Suprapubic skin (tissue), 4 donors: ENCODE results near the gene APRT. TPM values are rescaled to one million over a fixed set of nuclear protein-coding genes. Genes with fewer than 3 reads are reported as not detected.
"Not testable (repeated sequence)": the region's sequence is repeated elsewhere in the genome, so short reads cannot be mapped to it uniquely, and the experiment has no call there.

Experiments used
- DNase-seq, 2 donors: peaks; one replicate each; pipeline ENCODE4 v3.0.0-alpha.2; 2019; ENCODE audit warnings: low spot score in 2 of 2
- H3K27ac ChIP-seq: fragments of 200-600 bp; sonication (generic); one replicate; pipeline ENCODE4 v1.5.1; 2019
- H3K27me3 ChIP-seq: fragments of 200-600 bp; sonication (generic); one replicate; pipeline ENCODE4 v1.5.1; 2019
- H3K36me3 ChIP-seq: fragments of 200-600 bp; sonication (generic); one replicate; pipeline ENCODE4 v1.5.1; 2019
- H3K4me1 ChIP-seq: fragments of 200-600 bp; sonication (generic); one replicate; pipeline ENCODE4 v1.5.1; 2019
- H3K4me3 ChIP-seq: fragments of 200-600 bp; sonication (generic); one replicate; pipeline ENCODE4 v1.5.1; 2019; ENCODE audit warnings: mild to moderate bottlenecking
- H3K9me3 ChIP-seq: fragments of 200-600 bp; sonication (generic); one replicate; pipeline ENCODE4 v1.5.1; 2019
- EP300 ChIP-seq: sonication (generic); formaldehyde crosslinking; IDR thresholded peaks from one replicate; pipeline ENCODE4 v1.6.1; 2017; ENCODE audit warnings: antibody characterized with exemption
- POLR2A ChIP-seq, 2 donors: fragments of 450-650 bp; IDR thresholded peaks; one replicate each; pipeline ENCODE4 v1.6.1; 2017; ENCODE audit warnings: antibody characterized with exemption in 2 of 2, mild to moderate bottlenecking in 2 of 2, moderate library complexity in 2 of 2
- POLR2AphosphoS5 ChIP-seq, 3 donors: sonication (generic); formaldehyde crosslinking; IDR thresholded peaks; one replicate each; pipeline ENCODE4 v1.6.1; 2017; ENCODE audit warnings: antibody characterized with exemption in 3 of 3
- WGBS: methylation state at CpG from one replicate; pipeline ENCODE4 v1.1.5; 2018; 5-methylcytosine and 5-hydroxymethylcytosine counted together
- total RNA-seq, 4 donors: library from RNA; depleted of rRNA; stranded (reverse); fragments of >200 nt; gene quantifications; one replicate each; pipeline ENCODE4 v1.1.0, GENCODE V29; 2016
- TF ChIP-seq, protein P1 (sequence below), 2 donors: fragments of 200-600 bp in 1 of 2; fragments of 450-650 bp in 1 of 2; sonication (generic) in 1 of 2; IDR thresholded peaks; one replicate each; pipeline ENCODE4 v1.5.1; 2016 to 2019; ENCODE audit warnings: antibody characterized with exemption in 2 of 2, mild to moderate bottlenecking in 1 of 2, moderate library complexity in 1 of 2

APRT gene
- total RNA-seq, 4 donors from 2014 or later, result 122 to 382 (median 250) TPM

DNA sequence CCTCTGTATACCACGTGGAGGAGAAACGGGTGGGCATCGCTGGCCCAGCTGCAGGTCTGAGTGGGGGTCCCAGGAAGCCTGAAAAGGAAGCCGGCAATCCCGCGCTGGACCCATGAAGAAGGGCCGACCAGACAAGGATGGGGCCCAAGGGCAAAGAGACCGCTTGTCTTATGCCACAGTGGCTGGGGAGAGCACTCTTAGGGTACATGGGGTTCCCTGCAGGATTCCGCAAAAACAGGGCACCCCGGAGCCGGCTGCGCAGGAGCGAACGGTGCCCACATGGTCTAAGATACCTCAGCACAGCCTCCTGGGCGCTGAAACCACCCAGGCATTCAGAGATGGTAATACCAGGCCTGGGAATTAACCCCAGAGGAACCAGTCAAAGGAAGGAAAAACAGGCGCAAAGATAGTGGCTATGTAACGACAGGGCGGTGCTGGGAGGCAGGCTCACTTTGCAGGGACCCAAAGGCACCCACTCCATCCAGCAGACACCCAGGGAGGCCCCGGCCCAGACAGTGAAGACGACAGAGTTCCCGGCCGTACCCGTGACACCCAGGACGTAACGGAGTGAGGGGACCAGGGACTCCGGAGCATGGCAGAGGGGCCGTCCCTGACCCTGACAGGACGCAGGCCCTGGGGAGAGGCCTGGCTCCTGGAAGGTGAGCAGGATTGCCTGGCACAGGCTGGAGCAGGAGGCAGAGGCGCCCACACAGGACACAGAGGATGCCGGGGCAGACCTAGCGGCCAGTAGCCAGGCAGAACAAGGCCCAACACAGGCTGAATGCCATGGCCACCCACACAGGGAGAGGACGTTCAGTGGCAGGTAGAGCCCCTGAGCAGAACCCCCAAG lies 37.0 kb downstream of the APRT start:
- Histone ChIP-seq H3K36me3 (peaks cover 3% of the 10 kb centered on the region), H3K4me3 (no peak overlapping the region), H3K27ac (no peak overlapping the region), H3K27me3 (no peaks in the 10 kb centered on the region), H3K4me1 (peaks cover 79% of the 10 kb centered on the region), H3K9me3 (no peaks in the 10 kb centered on the region)
- TF ChIP-seq, protein P1, sequence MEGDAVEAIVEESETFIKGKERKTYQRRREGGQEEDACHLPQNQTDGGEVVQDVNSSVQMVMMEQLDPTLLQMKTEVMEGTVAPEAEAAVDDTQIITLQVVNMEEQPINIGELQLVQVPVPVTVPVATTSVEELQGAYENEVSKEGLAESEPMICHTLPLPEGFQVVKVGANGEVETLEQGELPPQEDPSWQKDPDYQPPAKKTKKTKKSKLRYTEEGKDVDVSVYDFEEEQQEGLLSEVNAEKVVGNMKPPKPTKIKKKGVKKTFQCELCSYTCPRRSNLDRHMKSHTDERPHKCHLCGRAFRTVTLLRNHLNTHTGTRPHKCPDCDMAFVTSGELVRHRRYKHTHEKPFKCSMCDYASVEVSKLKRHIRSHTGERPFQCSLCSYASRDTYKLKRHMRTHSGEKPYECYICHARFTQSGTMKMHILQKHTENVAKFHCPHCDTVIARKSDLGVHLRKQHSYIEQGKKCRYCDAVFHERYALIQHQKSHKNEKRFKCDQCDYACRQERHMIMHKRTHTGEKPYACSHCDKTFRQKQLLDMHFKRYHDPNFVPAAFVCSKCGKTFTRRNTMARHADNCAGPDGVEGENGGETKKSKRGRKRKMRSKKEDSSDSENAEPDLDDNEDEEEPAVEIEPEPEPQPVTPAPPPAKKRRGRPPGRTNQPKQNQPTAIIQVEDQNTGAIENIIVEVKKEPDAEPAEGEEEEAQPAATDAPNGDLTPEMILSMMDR (IDR thresholded peaks at IDR 0.05), result no peak
- no peak for DNase-seq
- 90% methylated on average over 18 of the region's 32 CpGs for WGBS

DNA sequence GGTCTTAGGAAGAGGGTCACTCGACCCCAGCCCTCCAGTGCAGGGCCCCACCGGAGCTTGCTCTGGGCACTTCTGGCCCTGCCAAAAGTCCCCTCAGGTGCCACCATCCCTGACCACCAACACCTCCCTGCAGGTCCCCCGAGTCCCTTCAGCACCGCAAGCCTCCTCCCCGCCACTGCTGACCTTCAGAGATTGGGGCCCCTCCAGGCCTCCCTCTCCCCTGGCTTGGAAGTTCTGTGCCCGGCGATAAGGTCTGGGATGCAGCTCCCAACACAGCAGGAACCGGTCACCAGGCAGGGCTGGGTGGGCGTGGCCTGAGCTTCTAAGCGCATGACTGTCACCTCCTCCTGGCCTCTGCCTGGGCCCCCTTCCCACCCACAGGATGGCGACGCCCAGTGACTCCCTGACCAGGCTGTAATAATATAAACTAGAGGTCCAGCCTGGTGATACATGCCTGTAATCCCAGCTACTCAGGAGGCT lies 37.9 kb downstream of the APRT start:
- no peak overlapping the region for H3K27ac ChIP-seq

DNA sequence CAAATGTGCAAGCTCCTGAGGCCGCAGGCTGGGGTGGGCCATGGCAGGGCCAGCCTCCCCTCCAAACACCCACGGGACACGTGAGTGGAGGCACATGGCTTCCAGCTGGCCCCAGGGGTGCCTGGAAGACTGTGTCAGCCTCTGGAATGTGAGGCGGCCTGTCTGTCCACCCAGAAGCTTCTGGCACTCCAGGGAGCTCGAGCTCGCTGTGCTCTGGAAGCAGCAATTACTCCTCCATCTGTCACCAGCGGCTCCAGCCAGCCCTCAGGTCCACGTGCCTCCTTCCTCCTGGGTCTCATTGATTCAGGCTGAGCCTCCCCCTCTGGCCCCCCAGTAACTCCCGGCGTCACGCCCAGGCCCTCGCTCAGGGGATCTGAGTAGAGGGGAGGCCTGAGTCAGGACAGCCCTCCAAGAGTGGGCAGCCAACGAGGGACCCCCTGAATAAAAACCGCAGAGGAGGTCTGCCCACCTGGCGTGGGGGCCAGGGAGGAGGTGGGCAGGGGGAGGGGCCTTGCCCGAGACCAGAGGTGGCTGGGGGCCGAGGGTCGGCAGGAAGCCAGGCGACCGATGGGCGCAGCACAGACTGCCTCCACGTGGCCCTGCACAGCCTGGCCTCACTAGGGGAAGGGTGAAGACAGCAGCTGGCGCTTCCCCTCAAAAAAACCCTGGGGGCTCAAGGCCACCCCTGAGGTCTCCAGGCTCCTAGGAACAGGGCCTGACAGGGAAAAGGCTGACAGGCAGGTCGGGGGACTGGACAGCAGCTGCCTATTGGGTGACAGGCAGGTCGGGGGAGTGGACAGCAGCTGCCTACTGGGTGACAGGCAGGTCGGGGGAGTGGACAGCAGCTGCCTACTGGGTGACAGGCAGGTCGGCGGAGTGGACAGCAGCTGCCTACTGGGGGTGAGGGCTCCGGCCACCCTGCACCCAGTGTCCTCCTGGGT lies 38.6 kb downstream of the APRT start:
- Histone ChIP-seq H3K9me3 (no peaks in the 10 kb centered on the region), H3K4me3 (no peak overlapping the region), H3K27ac (no peak overlapping the region), H3K4me1 (peaks cover 81% of the 10 kb centered on the region), H3K36me3 (peaks cover 3% of the 10 kb centered on the region), H3K27me3 (no peaks in the 10 kb centered on the region)
- 59% methylated on average over 12 of the region's 29 CpGs for WGBS
- TF ChIP-seq POLR2A (IDR thresholded peaks at IDR 0.05), result no peak
- TF ChIP-seq POLR2AphosphoS5 (IDR thresholded peaks at IDR 0.05), result no peak
- TF ChIP-seq, protein P1 (IDR thresholded peaks at IDR 0.05), result no peak
- no peak for TF ChIP-seq EP300
- DNase-seq, result no peak

More for the DNA sequence above, 37.9 kb downstream of the APRT start:
- peak in 1 of 2 donors; percentile 89 for DNase-seq
- Histone ChIP-seq H3K27me3 (no peaks in the 10 kb centered on the region), H3K4me1 (peaks cover 79% of the 10 kb centered on the region), H3K36me3 (peaks cover 3% of the 10 kb centered on the region), H3K9me3 (no peaks in the 10 kb centered on the region), H3K4me3 (no peak overlapping the region)
- 65% methylated on average over 3 of the region's 12 CpGs for WGBS
- TF ChIP-seq, protein P1 (IDR thresholded peaks at IDR 0.05), result no peak
- TF ChIP-seq POLR2AphosphoS5 (IDR thresholded peaks at IDR 0.05) (no peak), EP300 (no peak), POLR2A (IDR thresholded peaks at IDR 0.05) (no peak)

DNA sequence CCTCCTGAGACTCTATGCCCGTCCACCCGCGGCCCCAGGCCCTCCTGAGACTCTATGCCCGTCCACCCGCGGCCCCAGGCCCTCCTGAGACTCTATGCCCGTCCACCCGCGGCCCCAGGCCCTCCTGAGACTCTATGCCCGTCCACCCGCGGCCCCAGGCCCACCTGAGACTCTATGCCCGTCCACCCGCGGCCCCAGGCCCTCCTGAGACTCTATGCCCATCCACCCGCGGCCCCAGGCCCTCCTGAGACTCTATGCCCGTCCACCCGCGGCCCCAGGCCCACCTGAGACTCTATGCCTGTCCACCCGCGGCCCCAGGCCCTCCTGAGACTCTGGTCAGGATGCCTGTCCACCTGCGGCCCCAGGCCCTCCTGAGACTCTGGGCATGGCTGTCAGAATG lies 39.9 kb downstream of the APRT start:
- H3K27me3 ChIP-seq, H3K36me3 ChIP-seq, DNase-seq, H3K4me3 ChIP-seq, H3K9me3 ChIP-seq, H3K27ac ChIP-seq: not testable (repeated sequence)
- WGBS, result 93% methylated on average over 13 of the region's 23 CpGs
- peaks cover 83% of the 10 kb centered on the region for H3K4me1 ChIP-seq

DNA sequence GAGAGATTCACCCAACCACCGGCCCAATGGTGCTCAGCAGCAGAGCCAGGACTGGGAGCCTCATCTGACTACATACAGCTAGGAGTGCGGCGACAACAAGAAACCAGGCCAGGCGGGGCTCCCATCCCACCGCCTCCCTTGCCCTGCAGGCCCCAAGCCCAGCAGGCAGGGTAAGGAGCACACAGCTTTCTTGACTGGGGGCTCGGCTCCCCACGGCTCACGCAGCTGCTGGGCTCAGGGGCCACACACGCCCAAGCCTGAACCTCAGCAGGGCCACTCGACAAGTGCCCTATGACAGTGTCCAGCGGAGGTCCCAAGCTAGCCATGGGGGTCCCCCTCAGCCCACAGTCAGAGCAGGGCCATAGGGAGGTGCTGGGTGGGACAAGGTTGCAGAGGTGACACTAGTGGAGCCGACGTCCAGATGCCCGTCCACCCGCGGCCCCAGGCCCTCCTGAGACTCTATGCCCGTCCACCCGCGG lies 40.4 kb downstream of the APRT start:
- H3K9me3 ChIP-seq, result no peaks in the 10 kb centered on the region
- peaks cover 79% of the 10 kb centered on the region for H3K4me1 ChIP-seq
- H3K27ac ChIP-seq, result peak overlapping the region; percentile 86
- TF ChIP-seq, protein P1 (IDR thresholded peaks at IDR 0.05), result no peak
- no peak for DNase-seq
- peaks cover under 1% of the 10 kb centered on the region for H3K36me3 ChIP-seq
- no peaks in the 10 kb centered on the region for H3K27me3 ChIP-seq
- 68% methylated on average over 10 of the region's 19 CpGs for WGBS
- peak overlapping the region; percentile 36 for H3K4me3 ChIP-seq
